H1 (cell line): ENCODE data around the gene ADGRB3. TPM values are rescaled to one million over a fixed set of nuclear protein-coding genes. Genes with fewer than 3 reads are reported as not detected.
A peak's percentile ranks its signal among the peaks of the same experiment; 100 is the strongest.

Experiments used
- CTCF ChIA-PET: fragments of 300-600 bp; sonication (Branson Sonifier 250); formaldehyde crosslinking; loops from one replicate; lab custom pipeline; 2021; ENCODE audit not compliant: partially characterized antibody; lab: Charles Lee
- POLR2A ChIA-PET: fragments of 300-600 bp; sonication (Branson Sonifier 250); formaldehyde crosslinking; loops from one replicate; lab custom pipeline; 2021; ENCODE audit warnings: inconsistent platforms; ENCODE audit not compliant: partially characterized antibody; lab: Charles Lee
- DNase-seq, 2 experiments: peaks; one replicate each; pipeline versions ENCODE4 v3.0.0 to v3.0.0-alpha.2; 2010 to 2022; ENCODE audit warnings: low spot score in 2 of 2, low read depth in 1 of 2, mixed read lengths in 1 of 2
- FAIRE-seq: peaks from 2 replicates; lab custom pipeline; 2011; peaks lifted over from hg19 to GRCh38; lab: Jason Lieb, UNC
- H2AFZ ChIP-seq: 2 replicates; pipeline ENCODE4 v1.8.1; 2012; ENCODE audit warnings: low read length, inconsistent platforms
- H2AK5ac ChIP-seq: 2 replicates; pipeline ENCODE4 v1.6.1; 2013; ENCODE audit warnings: low read depth, low read length
- H2BK120ac ChIP-seq: replicated peaks from 2 replicates; pipeline ENCODE3; 2013; ENCODE audit warnings: low read depth, low read length, inconsistent platforms
- H2BK12ac ChIP-seq: 2 replicates; pipeline ENCODE4 v1.6.1; 2013; ENCODE audit warnings: low read depth, low read length
- H2BK15ac ChIP-seq: 2 replicates; pipeline ENCODE4 v1.6.1; 2013; ENCODE audit warnings: low read length
- H2BK20ac ChIP-seq: 2 replicates; pipeline ENCODE4 v1.6.1; 2013; ENCODE audit warnings: low read length
- H2BK5ac ChIP-seq: 2 replicates; pipeline ENCODE4 v1.6.1; 2013; ENCODE audit warnings: low read depth, low read length
- H3K14ac ChIP-seq: 2 replicates; pipeline ENCODE4 v1.6.1; 2013; ENCODE audit warnings: inconsistent platforms; ENCODE audit not compliant: insufficient read length
- H3K18ac ChIP-seq: 2 replicates; pipeline ENCODE4 v1.6.1; 2013; ENCODE audit warnings: low read length; ENCODE audit errors: extremely low read depth
- H3K23ac ChIP-seq: 2 replicates; pipeline ENCODE4 v1.6.1; 2013; ENCODE audit warnings: inconsistent platforms; ENCODE audit not compliant: insufficient read length
- H3K23me2 ChIP-seq: 2 replicates; pipeline ENCODE4 v1.6.1; 2013; ENCODE audit warnings: low read depth, low read length
- H3K27ac ChIP-seq: 2 replicates; pipeline ENCODE4 v1.6.1; 2011; ENCODE audit warnings: low read depth, low read length, inconsistent platforms
- H3K27me3 ChIP-seq, 4 experiments: replicated peaks in 1 of 4; 1 replicate in 1 of 4; 2 replicates in 3 of 4; pipeline versions ENCODE4 v1.6.1 to v1.8.1; 2011 to 2013; ENCODE audit warnings: low read length in 3 of 4, mild to moderate bottlenecking in 3 of 4, inconsistent platforms in 2 of 4, mixed read lengths in 2 of 4, moderate library complexity in 1 of 4; ENCODE audit not compliant: control insufficient read depth in 3 of 4, insufficient read depth in 3 of 4; ENCODE audit errors: extremely low read depth in 1 of 4
- H3K36me3 ChIP-seq, 4 experiments: 2 replicates each; pipeline versions ENCODE4 v1.6.1 to v1.8.1; 2011 to 2013; ENCODE audit warnings: mild to moderate bottlenecking in 4 of 4, low read length in 3 of 4, moderate library complexity in 2 of 4, control low read depth in 1 of 4, inconsistent platforms in 1 of 4; ENCODE audit not compliant: insufficient read depth in 4 of 4, control insufficient read depth in 2 of 4
- H3K4ac ChIP-seq: replicated peaks from 2 replicates; pipeline ENCODE3; 2013; ENCODE audit warnings: low read length, low read depth, mixed read lengths, inconsistent platforms; ENCODE audit not compliant: insufficient read length
- H3K4me1 ChIP-seq, 4 experiments: replicated peaks in 1 of 4; 1 replicate in 1 of 4; 2 replicates in 3 of 4; pipeline versions ENCODE4 v1.6.1 to v1.8.1; 2011 to 2013; ENCODE audit warnings: low read length in 3 of 4, inconsistent platforms in 2 of 4, mixed read lengths in 1 of 4; ENCODE audit not compliant: insufficient read depth in 4 of 4, control insufficient read depth in 3 of 4
- H3K4me2 ChIP-seq, 2 experiments: 2 replicates each; pipeline versions ENCODE4 v1.6.1 to v1.8.1; 2011 to 2013; ENCODE audit warnings: low read depth in 2 of 2, low read length in 2 of 2, control low read depth in 1 of 2, inconsistent platforms in 1 of 2, mild to moderate bottlenecking in 1 of 2; ENCODE audit not compliant: insufficient read depth in 1 of 2
- H3K4me3 ChIP-seq, 4 experiments: fragments of 200-600, 300-600 bp in 1 of 4; sonication (generic), shearing (Covaris generic), sonication (Bioruptor Twin) in 1 of 4; 2 replicates each; pipeline versions ENCODE4 v1.5.1 to v1.8.1; 2011 to 2016; ENCODE audit warnings: low read length in 4 of 4, low read depth in 3 of 4, control low read depth in 2 of 4, inconsistent platforms in 2 of 4, mild to moderate bottlenecking in 2 of 4, mixed read lengths in 1 of 4, moderate library complexity in 1 of 4; ENCODE audit not compliant: insufficient read depth in 2 of 4; ENCODE audit errors: extremely low read depth in 1 of 4
- H3K56ac ChIP-seq: replicated peaks from 2 replicates; pipeline ENCODE3; 2013; ENCODE audit warnings: low read depth, mild to moderate bottlenecking, mixed read lengths, low read length, inconsistent platforms; ENCODE audit not compliant: insufficient read length
- H3K79me1 ChIP-seq: 2 replicates; pipeline ENCODE4 v1.6.1; 2013; ENCODE audit warnings: low read depth, low read length, control low read depth
- H3K79me2 ChIP-seq, 2 experiments: 2 replicates each; pipeline versions ENCODE4 v1.6.1 to v1.8.1; 2012 to 2013; ENCODE audit warnings: low read length in 2 of 2, mild to moderate bottlenecking in 2 of 2, inconsistent platforms in 1 of 2; ENCODE audit not compliant: insufficient read depth in 2 of 2, control insufficient read depth in 1 of 2
- H3K9ac ChIP-seq, 4 experiments: replicated peaks in 1 of 4; 1 replicate in 1 of 4; 2 replicates in 3 of 4; pipeline versions ENCODE4 v1.6.1 to v1.8.1; 2011 to 2013; ENCODE audit warnings: low read depth in 3 of 4, low read length in 3 of 4, control low read depth in 2 of 4, mild to moderate bottlenecking in 2 of 4, moderate library complexity in 2 of 4, inconsistent platforms in 1 of 4; ENCODE audit errors: extremely low read depth in 1 of 4
- H3K9me3 ChIP-seq, 2 experiments: 2 replicates each; pipeline versions ENCODE4 v1.6.1 to v1.8.1; 2012 to 2013; ENCODE audit warnings: mild to moderate bottlenecking in 2 of 2, moderate library complexity in 2 of 2, control low read depth in 1 of 2, inconsistent platforms in 1 of 2, low read depth in 1 of 2, low read length in 1 of 2, mixed read lengths in 1 of 2; ENCODE audit not compliant: insufficient read depth in 2 of 2
- H4K20me1 ChIP-seq, 2 experiments: replicated peaks in 1 of 2; 2 replicates each; pipeline versions ENCODE3 to v1.8.1; 2011 to 2013; ENCODE audit warnings: inconsistent platforms in 2 of 2, low read length in 2 of 2, mild to moderate bottlenecking in 1 of 2; ENCODE audit not compliant: insufficient read depth in 2 of 2, control insufficient read depth in 1 of 2
- H4K5ac ChIP-seq: 2 replicates; pipeline ENCODE4 v1.6.1; 2013; ENCODE audit warnings: low read length, low read depth, mixed read lengths, inconsistent platforms; ENCODE audit not compliant: insufficient read length
- H4K8ac ChIP-seq: 2 replicates; pipeline ENCODE4 v1.8.0; 2013; ENCODE audit warnings: mild to moderate bottlenecking, moderate library complexity, low read length, inconsistent platforms; ENCODE audit not compliant: insufficient read depth; ENCODE audit errors: extremely low read depth
- H4K91ac ChIP-seq: replicated peaks from 2 replicates; pipeline ENCODE3; 2013; ENCODE audit warnings: low read length, mixed read lengths, inconsistent platforms; ENCODE audit not compliant: insufficient read length
- CEBPB ChIP-seq: IDR thresholded peaks from 2 replicates; pipeline ENCODE4 v1.6.1; 2012; ENCODE audit warnings: low read depth, low read length
- POLR2A ChIP-seq, 2 experiments: IDR thresholded peaks; 1 replicate in 1 of 2; 2 replicates in 1 of 2; pipeline ENCODE4 v1.6.1; 2011; ENCODE audit warnings: low read depth in 2 of 2, low read length in 2 of 2, mild to moderate bottlenecking in 2 of 2; ENCODE audit errors: control extremely low read depth in 1 of 2
- RAD21 ChIP-seq, 2 experiments: IDR thresholded peaks in 1 of 2; conservative IDR thresholded peaks in 1 of 2; 2 replicates each; pipeline ENCODE4 v1.6.1; 2011; ENCODE audit warnings: low read depth in 2 of 2, low read length in 2 of 2, improper control_type of control experiment in 1 of 2, inconsistent platforms in 1 of 2, mild to moderate bottlenecking in 1 of 2, moderate library complexity in 1 of 2
- RXRA ChIP-seq: IDR thresholded peaks from 2 replicates; pipeline ENCODE4 v1.6.1; 2011; ENCODE audit warnings: low read depth, mild to moderate bottlenecking, low read length, moderate library complexity; ENCODE audit not compliant: insufficient read depth
- SAP30 ChIP-seq: fragments of 300-600 bp; sonication (generic); IDR thresholded peaks from 2 replicates; pipeline ENCODE4 v1.7.1; 2012; ENCODE audit warnings: low read length, moderate library complexity, mild to moderate bottlenecking, inconsistent platforms; ENCODE audit not compliant: insufficient read depth, insufficient replicate concordance
- YY1 ChIP-seq: IDR thresholded peaks from 2 replicates; pipeline ENCODE4 v1.6.1; 2011; ENCODE audit warnings: low read depth, mild to moderate bottlenecking, low read length
- ZNF274 ChIP-seq: IDR thresholded peaks from 2 replicates; pipeline ENCODE4 v1.7.0; 2012; ENCODE audit warnings: low read length, borderline replicate concordance; ENCODE audit errors: extremely low read depth
- WGBS, 2 experiments: shearing (Covaris generic) in 1 of 2; methylation state at CpG; one replicate each; pipeline versions ENCODE4 v1.1.6 to v1.1.7; 2013 to 2015; ENCODE audit warnings: low lambda C conversion rate in 2 of 2, mixed read lengths in 2 of 2, inconsistent platforms in 1 of 2, low coverage in 1 of 2, missing lambda C conversion rate in 1 of 2; ENCODE audit not compliant: insufficient replicate concordance in 2 of 2, insufficient coverage in 1 of 2, insufficient read length in 1 of 2; ENCODE audit errors: extremely low coverage in 1 of 2, missing lambda C conversion rate in 1 of 2; 5-methylcytosine and 5-hydroxymethylcytosine counted together
- polyA plus RNA-seq, 7 experiments: library from polyadenylated mRNA; depleted of rRNA in 3 of 7; stranded (reverse) in 5 of 7; unstranded in 2 of 7; fragments of >200 nt in 5 of 7; fragments of 200-250 nt in 2 of 7; gene quantifications; 1 replicate in 5 of 7; 2 replicates in 1 of 7; 4 replicates in 1 of 7; pipeline versions ENCODE4 v1.2.1 to v1.2.3, GENCODE V29; 2011 to 2013; ENCODE audit warnings: missing spikeins in 2 of 7, mixed read lengths in 2 of 7
- total RNA-seq: library from RNA; stranded (reverse); fragmentation: NEBNext Ultra II Directional; extraction: Animal tissue kit (Norgen Biotek cat#: 25700); gene quantifications from 2 replicates; pipeline ENCODE4 v1.2.1, GENCODE V29; 2021

Gene ADGRB3
- total and polyA plus RNA-seq, 2 of the 8 experiments (the other 6 are each of a cell fraction or from before 2014, with no cell fraction given): 0.35 to 1.2 TPM

GRCh38 chr6:68640491-68640835 is 5.4 kb downstream of the ADGRB3 start:
- H4K8ac ChIP-seq: no peak overlapping the region
- no peak overlapping the region for H2BK15ac ChIP-seq
- WGBS, 2 experiments: 11% methylated on average over 3 of the region's 3 CpGs; no CpG with 5 or more reads in 1 of the 2 experiments
- H3K14ac ChIP-seq: no peak overlapping the region
- H4K20me1 ChIP-seq: peaks cover 0 to 4% of the 10 kb centered on the region in 2 experiments
- peak overlapping the region; percentile 87 to 99 for H3K4me2 ChIP-seq
- POLR2A ChIA-PET: interaction anchor here (1.3 kb wide), 1 partner anchor 11 kb away, joined by 4 read pairs; no protein-coding TSS in a partner anchor
- no peaks in the 10 kb centered on the region for H3K9me3 ChIP-seq
- H3K4me3 ChIP-seq: peak overlapping the region; percentile 40 to 66 (median 53); a peak in 7 of 8 replicates
- H3K36me3 ChIP-seq: no peaks in the 10 kb centered on the region
- no peak overlapping the region for H2BK5ac ChIP-seq
- H3K4me1 ChIP-seq: peaks cover 0 to 13% (median 7%) of the 10 kb centered on the region in 4 experiments; a peak in 5 of 7 replicates
- H3K79me2 ChIP-seq: no peaks in the 10 kb centered on the region
- no peak overlapping the region for H3K23ac ChIP-seq
- peak overlapping the region; percentile 60 for H2AFZ ChIP-seq
- peaks cover 10% of the 10 kb centered on the region for H3K23me2 ChIP-seq
- no peak overlapping the region for H3K4ac ChIP-seq
- H4K91ac ChIP-seq: no peak overlapping the region
- H3K9ac ChIP-seq: no peak overlapping the region
- H3K27me3 ChIP-seq: peaks cover 0 to 16% (median 10%) of the 10 kb centered on the region in 4 experiments; a peak in 6 of 7 replicates
- no peak overlapping the region for H3K56ac ChIP-seq
- no peak overlapping the region for H2BK120ac ChIP-seq
- H3K27ac ChIP-seq: no peak overlapping the region
- no peak overlapping the region for H2BK20ac ChIP-seq
- CTCF ChIA-PET: interaction anchor here (1.1 to 7.9 kb wide), 6 partner anchors 12 to 1466 kb away, joined by 3 to 119 read pairs (median 13); no protein-coding TSS in a partner anchor
- DNase-seq (no peak), FAIRE-seq (no peak)
- no peak overlapping the region for H2AK5ac ChIP-seq
- no peak overlapping the region for H3K18ac ChIP-seq
- H2BK12ac ChIP-seq: no peak overlapping the region
- H3K79me1 ChIP-seq: no peaks in the 10 kb centered on the region
- H4K5ac ChIP-seq: no peak overlapping the region
- no peak for TF ChIP-seq POLR2A (IDR thresholded peaks at IDR 0.05; ENCODE audit: control extremely low read depth in 1 of 2, low read depth in 2 of 2, low read length in 2 of 2)
- TF ChIP-seq SAP30: no peak
- no peak for TF ChIP-seq RXRA
- no peak for TF ChIP-seq ZNF274
- no peak for TF ChIP-seq RAD21 (IDR thresholded peaks at IDR 0.05 in 1 of 2, conservative IDR thresholded peaks at IDR 0.05 in 1 of 2; ENCODE audit: low read depth in 2 of 2, low read length in 2 of 2)
- no peak for TF ChIP-seq CEBPB
- TF ChIP-seq YY1: no peak
